Skeletal muscle satellite cell (primary cell): Measurements from ENCODE around the gene MAP3K7.

Source experiments
- H3K27me3 ChIP-seq: 2 replicates; pipeline ENCODE4 v1.7.0; 2013; ENCODE audit warnings: low read length; ENCODE audit not compliant: control insufficient read depth, insufficient read depth
- H3K36me3 ChIP-seq: 2 replicates; pipeline ENCODE4 v1.7.0; 2013; ENCODE audit warnings: mild to moderate bottlenecking, control low read depth, low read length; ENCODE audit not compliant: insufficient read depth
- H3K4me1 ChIP-seq: 2 replicates; pipeline ENCODE4 v1.7.0; 2013; ENCODE audit warnings: low read length; ENCODE audit not compliant: control insufficient read depth, insufficient read depth
- H3K4me2 ChIP-seq: 2 replicates; pipeline ENCODE4 v1.7.0; 2013; ENCODE audit warnings: mild to moderate bottlenecking, low read length
- H3K4me3 ChIP-seq: 2 replicates; pipeline ENCODE4 v1.7.0; 2013; ENCODE audit warnings: low read length
- H3K9ac ChIP-seq: 2 replicates; pipeline ENCODE4 v1.7.0; 2013; ENCODE audit warnings: mild to moderate bottlenecking, low read depth, low read length, moderate library complexity
- H3K9me3 ChIP-seq: replicated peaks from 2 replicates; pipeline ENCODE4 v1.7.0; 2013; ENCODE audit warnings: mild to moderate bottlenecking, control low read depth, low read length

MAP3K7 gene

DNA sequence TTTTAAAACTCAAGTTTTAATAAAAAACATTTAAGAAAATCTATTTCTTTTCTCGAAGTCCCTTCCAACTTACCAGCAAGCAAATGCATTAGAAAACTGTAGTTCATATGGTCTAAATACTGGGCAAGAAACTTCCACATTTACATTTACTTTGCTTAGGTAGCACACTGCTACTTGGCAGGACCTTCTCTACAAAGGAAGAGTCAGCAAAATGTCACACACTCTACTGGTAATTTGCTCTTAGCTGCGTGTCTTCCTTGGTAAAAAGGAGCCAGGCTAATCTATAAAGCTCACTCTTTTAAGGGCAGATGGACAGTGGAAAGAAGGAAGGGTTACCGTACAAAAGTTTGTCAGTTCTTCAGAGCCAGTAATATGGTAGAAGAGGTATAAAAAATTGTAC, 45.7 kb downstream of the MAP3K7 start:
- peaks cover 20% of the 10 kb centered on the region for H3K4me1 ChIP-seq
- H3K27me3 ChIP-seq, result no peaks in the 10 kb centered on the region
- H3K9ac ChIP-seq, result no peak overlapping the region
- H3K9me3 ChIP-seq, result no peaks in the 10 kb centered on the region
- H3K4me2 ChIP-seq, result no peak overlapping the region
- no peak overlapping the region for H3K4me3 ChIP-seq
- peaks cover 46% of the 10 kb centered on the region for H3K36me3 ChIP-seq

- Histone ChIP-seq H3K27me3 (no peaks in the 10 kb centered on the region), H3K4me2 (no peak overlapping the region), H3K4me1 (peaks cover 20% of the 10 kb centered on the region), H3K4me3 (no peak overlapping the region), H3K36me3 (peaks cover 40% of the 10 kb centered on the region), H3K9ac (peak overlapping the region; percentile 2), H3K9me3 (no peaks in the 10 kb centered on the region)
These were observed 48.4 kb downstream of the MAP3K7 start for GRCh38 chr6:90538278-90539046.

- Histone ChIP-seq H3K9ac (peak overlapping the region; percentile 27), H3K9me3 (no peaks in the 10 kb centered on the region), H3K4me2 (peak overlapping the region; percentile 48), H3K4me3 (no peak overlapping the region), H3K36me3 (peaks cover 42% of the 10 kb centered on the region), H3K4me1 (peaks cover 20% of the 10 kb centered on the region), H3K27me3 (no peaks in the 10 kb centered on the region)
These were observed 49.1 kb downstream of the MAP3K7 start for GRCh38 chr6:90537723-90538258.

- Histone ChIP-seq H3K36me3 (peaks cover 39% of the 10 kb centered on the region), H3K4me3 (no peak overlapping the region), H3K4me2 (peak overlapping the region; percentile 48), H3K9me3 (no peaks in the 10 kb centered on the region), H3K4me1 (peaks cover 20% of the 10 kb centered on the region), H3K27me3 (no peaks in the 10 kb centered on the region), H3K9ac (peak overlapping the region; percentile 27)
These were observed 49.8 kb downstream of the MAP3K7 start for GRCh38 chr6:90537027-90537426.

DNA sequence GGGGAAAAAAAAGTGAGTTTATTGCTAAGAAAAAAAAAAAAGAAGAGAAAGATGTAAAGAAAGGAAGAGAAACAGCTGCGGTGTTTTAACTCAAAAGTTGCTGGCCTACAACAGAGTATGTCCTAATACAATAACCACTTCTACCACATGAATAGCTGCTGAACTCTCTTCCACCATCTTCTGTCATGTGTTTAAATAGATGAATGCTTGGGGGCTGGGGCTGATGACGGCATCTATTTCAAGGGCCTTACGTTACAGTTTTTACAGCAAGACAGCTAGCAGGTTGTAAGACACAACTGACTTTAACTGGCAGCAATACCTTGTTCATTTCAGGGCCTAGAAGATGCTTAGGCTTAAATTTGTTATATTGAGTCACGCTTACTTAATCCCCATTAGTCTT, 50.4 kb downstream of the MAP3K7 start:
- Histone ChIP-seq H3K36me3 (peaks cover 40% of the 10 kb centered on the region), H3K4me3 (no peak overlapping the region), H3K9ac (peak overlapping the region; percentile 23), H3K9me3 (no peaks in the 10 kb centered on the region), H3K4me2 (peak overlapping the region; percentile 34), H3K27me3 (no peaks in the 10 kb centered on the region), H3K4me1 (peaks cover 20% of the 10 kb centered on the region)

GRCh38 chr6:90534337-90535025, 52.4 kb downstream of the MAP3K7 start:
- peaks cover 20% of the 10 kb centered on the region for H3K4me1 ChIP-seq
- H3K9me3 ChIP-seq, result no peaks in the 10 kb centered on the region
- no peaks in the 10 kb centered on the region for H3K27me3 ChIP-seq
- H3K9ac ChIP-seq, result no peak overlapping the region
- no peak overlapping the region for H3K4me2 ChIP-seq
- H3K36me3 ChIP-seq, result peaks cover 35% of the 10 kb centered on the region
- no peak overlapping the region for H3K4me3 ChIP-seq

DNA sequence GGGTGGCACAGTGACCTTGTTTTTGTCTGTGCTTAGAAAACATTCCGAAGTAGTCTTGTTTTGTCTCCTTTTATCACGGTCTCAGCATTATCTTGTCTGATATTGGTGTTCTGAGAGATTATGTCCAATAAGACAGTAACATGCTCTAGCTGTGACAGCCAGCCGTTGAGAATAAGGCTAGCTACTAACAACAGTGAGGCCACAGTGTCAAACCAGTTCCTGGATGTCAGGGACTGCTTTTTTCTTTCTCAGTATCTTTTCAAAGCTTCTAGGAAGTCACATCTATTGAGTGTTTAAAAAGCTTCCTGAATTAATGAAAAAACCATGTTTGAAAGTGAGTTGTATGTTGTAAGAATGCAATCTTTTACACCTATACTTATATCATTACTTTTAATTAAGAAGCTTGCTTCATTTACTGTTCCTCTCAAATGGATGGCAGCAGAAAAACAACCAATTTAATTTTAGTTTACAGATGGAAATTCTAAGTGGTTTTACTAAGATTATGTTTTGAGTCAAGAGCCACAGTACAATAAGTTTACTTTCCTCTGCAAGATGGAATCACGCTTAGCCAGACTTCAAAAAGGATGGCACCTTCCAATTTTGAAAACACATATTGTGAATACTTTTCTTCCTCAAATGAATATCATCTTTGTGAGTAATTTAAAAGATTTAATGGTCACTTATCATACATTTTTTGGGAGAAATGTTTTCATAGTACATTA, 53.1 kb downstream of the MAP3K7 start:
- Histone ChIP-seq H3K4me3 (no peak overlapping the region), H3K36me3 (peaks cover 35% of the 10 kb centered on the region), H3K9me3 (no peaks in the 10 kb centered on the region), H3K27me3 (no peaks in the 10 kb centered on the region), H3K9ac (no peak overlapping the region), H3K4me2 (no peak overlapping the region), H3K4me1 (peaks cover 20% of the 10 kb centered on the region)

DNA sequence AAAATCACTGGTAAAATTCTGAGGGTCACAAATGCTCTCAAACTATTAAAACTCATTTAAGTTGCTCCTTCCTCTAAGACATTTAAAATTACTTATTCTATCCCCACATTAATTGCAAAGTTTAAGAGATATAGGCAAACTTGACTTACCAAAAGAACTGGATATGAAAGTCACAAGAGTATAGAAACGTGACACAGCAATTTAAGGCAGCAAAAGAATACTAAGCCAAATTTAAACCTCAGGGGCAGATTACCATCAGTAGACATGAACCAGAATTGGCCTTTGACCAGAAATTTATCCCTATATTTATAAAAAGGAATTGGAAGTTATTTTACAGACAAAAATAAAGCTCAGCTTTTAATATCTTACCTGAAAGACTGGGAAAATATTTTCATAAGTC, 56.0 kb downstream of the MAP3K7 start:
- no peak overlapping the region for H3K9ac ChIP-seq
- no peaks in the 10 kb centered on the region for H3K27me3 ChIP-seq
- H3K4me2 ChIP-seq, result no peak overlapping the region
- H3K4me1 ChIP-seq, result no peaks in the 10 kb centered on the region
- peaks cover 27% of the 10 kb centered on the region for H3K36me3 ChIP-seq
- no peak overlapping the region for H3K4me3 ChIP-seq
- no peaks in the 10 kb centered on the region for H3K9me3 ChIP-seq

- Histone ChIP-seq H3K36me3 (peaks cover 25% of the 10 kb centered on the region), H3K4me1 (no peaks in the 10 kb centered on the region)
These were observed 61.5 kb downstream of the MAP3K7 start for GRCh38 chr6:90525421-90525820.

DNA sequence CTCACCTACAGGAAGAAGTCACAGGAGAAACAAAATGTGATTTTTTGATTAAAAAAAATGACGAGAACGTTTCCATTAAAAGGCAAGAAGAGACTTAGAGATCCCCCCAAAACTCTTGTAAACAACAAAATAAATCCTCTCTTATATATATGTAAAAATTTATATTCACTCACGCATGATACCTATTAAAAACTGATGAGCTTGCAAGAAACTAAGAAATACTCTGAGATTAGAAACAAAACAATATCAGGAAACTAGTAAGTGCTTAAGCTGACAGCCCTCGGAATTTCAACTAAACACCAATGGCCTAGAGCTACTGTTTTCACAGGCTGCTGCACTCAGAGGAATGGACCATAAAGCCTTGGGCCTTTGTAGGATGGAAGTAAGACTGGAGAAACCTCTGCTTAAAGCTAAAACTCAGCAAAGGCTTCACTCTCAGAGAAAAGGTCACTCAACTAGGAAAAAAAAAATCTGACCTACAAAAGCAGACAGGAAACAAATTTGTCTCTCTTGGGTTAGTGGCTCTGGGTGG, 63.0 kb downstream of the MAP3K7 start:
- no peaks in the 10 kb centered on the region for H3K9me3 ChIP-seq
- no peak overlapping the region for H3K9ac ChIP-seq
- H3K4me1 ChIP-seq, result no peaks in the 10 kb centered on the region
- H3K36me3 ChIP-seq, result peaks cover 40% of the 10 kb centered on the region
- H3K4me3 ChIP-seq, result no peak overlapping the region
- H3K27me3 ChIP-seq, result no peaks in the 10 kb centered on the region
- H3K4me2 ChIP-seq, result no peak overlapping the region

More at GRCh38 chr6:90525421-90525820, 61.5 kb downstream of the MAP3K7 start:
- H3K9me3 ChIP-seq, result no peaks in the 10 kb centered on the region
- H3K9ac ChIP-seq, result no peak overlapping the region
- H3K4me2 ChIP-seq, result no peak overlapping the region
- no peak overlapping the region for H3K4me3 ChIP-seq
- H3K27me3 ChIP-seq, result no peaks in the 10 kb centered on the region

DNA sequence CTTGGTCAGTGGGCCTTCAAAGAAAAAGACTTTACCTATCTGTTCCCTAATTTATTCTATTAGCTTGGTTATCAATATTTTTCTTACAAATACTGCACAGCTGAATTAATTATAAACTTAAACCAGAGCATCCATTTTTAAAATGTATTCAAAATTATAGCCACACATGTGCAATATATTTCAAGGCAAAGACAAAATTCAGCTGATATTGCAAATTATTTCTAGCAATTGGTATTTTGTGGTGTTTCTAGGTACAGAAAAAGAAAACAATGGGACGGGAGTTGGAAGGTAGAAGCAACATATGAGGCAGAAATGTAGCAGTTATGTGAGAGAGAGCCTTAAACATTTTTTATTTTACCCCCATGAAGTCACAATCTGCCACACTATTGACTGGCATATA, 64.9 kb downstream of the MAP3K7 start:
- peaks cover 42% of the 10 kb centered on the region for H3K36me3 ChIP-seq
- H3K4me3 ChIP-seq, result no peak overlapping the region
- no peak overlapping the region for H3K9ac ChIP-seq
- no peaks in the 10 kb centered on the region for H3K4me1 ChIP-seq
- H3K9me3 ChIP-seq, result no peaks in the 10 kb centered on the region
- H3K27me3 ChIP-seq, result no peaks in the 10 kb centered on the region
- H3K4me2 ChIP-seq, result no peak overlapping the region
